H1 (cell line): ENCODE measurements around the gene OLFML2B. TPM values are rescaled to one million over a fixed set of nuclear protein-coding genes. Genes with fewer than 3 reads are reported as not detected.

Experiments
- CTCF ChIA-PET: fragments of 300-600 bp; sonication (Branson Sonifier 250); formaldehyde crosslinking; loops from one replicate; lab custom pipeline; 2021; ENCODE audit not compliant: partially characterized antibody; lab: Charles Lee
- POLR2A ChIA-PET: fragments of 300-600 bp; sonication (Branson Sonifier 250); formaldehyde crosslinking; loops from one replicate; lab custom pipeline; 2021; ENCODE audit warnings: inconsistent platforms; ENCODE audit not compliant: partially characterized antibody; lab: Charles Lee
- DNase-seq, 2 experiments: peaks; one replicate each; pipeline versions ENCODE4 v3.0.0 to v3.0.0-alpha.2; 2010 to 2022; ENCODE audit warnings: low spot score in 2 of 2, low read depth in 1 of 2, mixed read lengths in 1 of 2
- FAIRE-seq: peaks from 2 replicates; lab custom pipeline; 2011; peaks lifted over from hg19 to GRCh38; lab: Jason Lieb, UNC
- H2AFZ ChIP-seq: 2 replicates; pipeline ENCODE4 v1.8.1; 2012; ENCODE audit warnings: low read length, inconsistent platforms
- H2AK5ac ChIP-seq: 2 replicates; pipeline ENCODE4 v1.6.1; 2013; ENCODE audit warnings: low read depth, low read length
- H2BK120ac ChIP-seq: replicated peaks from 2 replicates; pipeline ENCODE3; 2013; ENCODE audit warnings: low read depth, low read length, inconsistent platforms
- H2BK12ac ChIP-seq: 2 replicates; pipeline ENCODE4 v1.6.1; 2013; ENCODE audit warnings: low read depth, low read length
- H2BK15ac ChIP-seq: 2 replicates; pipeline ENCODE4 v1.6.1; 2013; ENCODE audit warnings: low read length
- H2BK20ac ChIP-seq: 2 replicates; pipeline ENCODE4 v1.6.1; 2013; ENCODE audit warnings: low read length
- H2BK5ac ChIP-seq: 2 replicates; pipeline ENCODE4 v1.6.1; 2013; ENCODE audit warnings: low read depth, low read length
- H3K14ac ChIP-seq: 2 replicates; pipeline ENCODE4 v1.6.1; 2013; ENCODE audit warnings: inconsistent platforms; ENCODE audit not compliant: insufficient read length
- H3K18ac ChIP-seq: 2 replicates; pipeline ENCODE4 v1.6.1; 2013; ENCODE audit warnings: low read length; ENCODE audit errors: extremely low read depth
- H3K23ac ChIP-seq: 2 replicates; pipeline ENCODE4 v1.6.1; 2013; ENCODE audit warnings: inconsistent platforms; ENCODE audit not compliant: insufficient read length
- H3K23me2 ChIP-seq: 2 replicates; pipeline ENCODE4 v1.6.1; 2013; ENCODE audit warnings: low read depth, low read length
- H3K27ac ChIP-seq: 2 replicates; pipeline ENCODE4 v1.6.1; 2011; ENCODE audit warnings: low read depth, low read length, inconsistent platforms
- H3K27me3 ChIP-seq, 4 experiments: replicated peaks in 1 of 4; 1 replicate in 1 of 4; 2 replicates in 3 of 4; pipeline versions ENCODE4 v1.6.1 to v1.8.1; 2011 to 2013; ENCODE audit warnings: low read length in 3 of 4, mild to moderate bottlenecking in 3 of 4, inconsistent platforms in 2 of 4, mixed read lengths in 2 of 4, moderate library complexity in 1 of 4; ENCODE audit not compliant: control insufficient read depth in 3 of 4, insufficient read depth in 3 of 4; ENCODE audit errors: extremely low read depth in 1 of 4
- H3K36me3 ChIP-seq, 4 experiments: 2 replicates each; pipeline versions ENCODE4 v1.6.1 to v1.8.1; 2011 to 2013; ENCODE audit warnings: mild to moderate bottlenecking in 4 of 4, low read length in 3 of 4, moderate library complexity in 2 of 4, control low read depth in 1 of 4, inconsistent platforms in 1 of 4; ENCODE audit not compliant: insufficient read depth in 4 of 4, control insufficient read depth in 2 of 4
- H3K4ac ChIP-seq: replicated peaks from 2 replicates; pipeline ENCODE3; 2013; ENCODE audit warnings: low read length, low read depth, mixed read lengths, inconsistent platforms; ENCODE audit not compliant: insufficient read length
- H3K4me1 ChIP-seq, 4 experiments: replicated peaks in 1 of 4; 1 replicate in 1 of 4; 2 replicates in 3 of 4; pipeline versions ENCODE4 v1.6.1 to v1.8.1; 2011 to 2013; ENCODE audit warnings: low read length in 3 of 4, inconsistent platforms in 2 of 4, mixed read lengths in 1 of 4; ENCODE audit not compliant: insufficient read depth in 4 of 4, control insufficient read depth in 3 of 4
- H3K4me2 ChIP-seq, 2 experiments: 2 replicates each; pipeline versions ENCODE4 v1.6.1 to v1.8.1; 2011 to 2013; ENCODE audit warnings: low read depth in 2 of 2, low read length in 2 of 2, control low read depth in 1 of 2, inconsistent platforms in 1 of 2, mild to moderate bottlenecking in 1 of 2; ENCODE audit not compliant: insufficient read depth in 1 of 2
- H3K4me3 ChIP-seq, 4 experiments: fragments of 200-600, 300-600 bp in 1 of 4; sonication (generic), shearing (Covaris generic), sonication (Bioruptor Twin) in 1 of 4; 2 replicates each; pipeline versions ENCODE4 v1.5.1 to v1.8.1; 2011 to 2016; ENCODE audit warnings: low read length in 4 of 4, low read depth in 3 of 4, control low read depth in 2 of 4, inconsistent platforms in 2 of 4, mild to moderate bottlenecking in 2 of 4, mixed read lengths in 1 of 4, moderate library complexity in 1 of 4; ENCODE audit not compliant: insufficient read depth in 2 of 4; ENCODE audit errors: extremely low read depth in 1 of 4
- H3K56ac ChIP-seq: replicated peaks from 2 replicates; pipeline ENCODE3; 2013; ENCODE audit warnings: low read depth, mild to moderate bottlenecking, mixed read lengths, low read length, inconsistent platforms; ENCODE audit not compliant: insufficient read length
- H3K79me1 ChIP-seq: 2 replicates; pipeline ENCODE4 v1.6.1; 2013; ENCODE audit warnings: low read depth, low read length, control low read depth
- H3K79me2 ChIP-seq, 2 experiments: 2 replicates each; pipeline versions ENCODE4 v1.6.1 to v1.8.1; 2012 to 2013; ENCODE audit warnings: low read length in 2 of 2, mild to moderate bottlenecking in 2 of 2, inconsistent platforms in 1 of 2; ENCODE audit not compliant: insufficient read depth in 2 of 2, control insufficient read depth in 1 of 2
- H3K9ac ChIP-seq, 4 experiments: replicated peaks in 1 of 4; 1 replicate in 1 of 4; 2 replicates in 3 of 4; pipeline versions ENCODE4 v1.6.1 to v1.8.1; 2011 to 2013; ENCODE audit warnings: low read depth in 3 of 4, low read length in 3 of 4, control low read depth in 2 of 4, mild to moderate bottlenecking in 2 of 4, moderate library complexity in 2 of 4, inconsistent platforms in 1 of 4; ENCODE audit errors: extremely low read depth in 1 of 4
- H3K9me3 ChIP-seq, 2 experiments: 2 replicates each; pipeline versions ENCODE4 v1.6.1 to v1.8.1; 2012 to 2013; ENCODE audit warnings: mild to moderate bottlenecking in 2 of 2, moderate library complexity in 2 of 2, control low read depth in 1 of 2, inconsistent platforms in 1 of 2, low read depth in 1 of 2, low read length in 1 of 2, mixed read lengths in 1 of 2; ENCODE audit not compliant: insufficient read depth in 2 of 2
- H4K20me1 ChIP-seq, 2 experiments: replicated peaks in 1 of 2; 2 replicates each; pipeline versions ENCODE3 to v1.8.1; 2011 to 2013; ENCODE audit warnings: inconsistent platforms in 2 of 2, low read length in 2 of 2, mild to moderate bottlenecking in 1 of 2; ENCODE audit not compliant: insufficient read depth in 2 of 2, control insufficient read depth in 1 of 2
- H4K5ac ChIP-seq: 2 replicates; pipeline ENCODE4 v1.6.1; 2013; ENCODE audit warnings: low read length, low read depth, mixed read lengths, inconsistent platforms; ENCODE audit not compliant: insufficient read length
- H4K8ac ChIP-seq: 2 replicates; pipeline ENCODE4 v1.8.0; 2013; ENCODE audit warnings: mild to moderate bottlenecking, moderate library complexity, low read length, inconsistent platforms; ENCODE audit not compliant: insufficient read depth; ENCODE audit errors: extremely low read depth
- H4K91ac ChIP-seq: replicated peaks from 2 replicates; pipeline ENCODE3; 2013; ENCODE audit warnings: low read length, mixed read lengths, inconsistent platforms; ENCODE audit not compliant: insufficient read length
- ASH2L ChIP-seq: fragments of 200-600, 300-600 bp; sonication (generic); IDR thresholded peaks from one replicate; pipeline ENCODE4 v1.7.1; 2017; ENCODE audit warnings: low read length
- BRCA1 ChIP-seq: IDR thresholded peaks from 2 replicates; pipeline ENCODE4 v1.6.1; 2012; ENCODE audit warnings: low read depth, low read length, improper control_type of control experiment
- CHD1 ChIP-seq: IDR thresholded peaks from 2 replicates; pipeline ENCODE4 v1.6.1; 2012; ENCODE audit warnings: low read depth, low read length, improper control_type of control experiment
- CTBP2 ChIP-seq: IDR thresholded peaks from 2 replicates; pipeline ENCODE4 v1.7.0; 2011; ENCODE audit warnings: borderline replicate concordance, mild to moderate bottlenecking, moderate library complexity, mixed read lengths, low read length; ENCODE audit not compliant: insufficient read depth, insufficient read length
- KDM5A ChIP-seq: fragments of 200-600 bp; IDR thresholded peaks from 2 replicates; pipeline ENCODE4 v1.7.1; 2012; ENCODE audit warnings: mild to moderate bottlenecking, low read length, inconsistent platforms, mixed read lengths
- MAX ChIP-seq: IDR thresholded peaks from 2 replicates; pipeline ENCODE4 v1.6.1; 2012; ENCODE audit warnings: inconsistent platforms
- RXRA ChIP-seq: IDR thresholded peaks from 2 replicates; pipeline ENCODE4 v1.6.1; 2011; ENCODE audit warnings: low read depth, mild to moderate bottlenecking, low read length, moderate library complexity; ENCODE audit not compliant: insufficient read depth
- TBP ChIP-seq: IDR thresholded peaks from 2 replicates; pipeline ENCODE4 v1.6.1; 2011; ENCODE audit warnings: low read depth, low read length, improper control_type of control experiment
- WGBS, 2 experiments: shearing (Covaris generic) in 1 of 2; methylation state at CpG; one replicate each; pipeline versions ENCODE4 v1.1.6 to v1.1.7; 2013 to 2015; ENCODE audit warnings: low lambda C conversion rate in 2 of 2, mixed read lengths in 2 of 2, inconsistent platforms in 1 of 2, low coverage in 1 of 2, missing lambda C conversion rate in 1 of 2; ENCODE audit not compliant: insufficient replicate concordance in 2 of 2, insufficient coverage in 1 of 2, insufficient read length in 1 of 2; ENCODE audit errors: extremely low coverage in 1 of 2, missing lambda C conversion rate in 1 of 2; 5-methylcytosine and 5-hydroxymethylcytosine counted together
- long read RNA-seq, 2 experiments: library from RNA in 1 of 2; library from capped mRNA in 1 of 2; stranded (forward); transcript quantifications; one replicate each; pipeline ENCODE4 v2.0.0, GENCODE V29; 2021; ENCODE audit warnings: inconsistent platforms in 1 of 2
- polyA minus RNA-seq, 3 experiments: library from RNA; depleted of rRNA, polyadenylated mRNA; stranded (reverse); fragments of >200 nt; gene quantifications; 1 replicate in 2 of 3; 2 replicates in 1 of 3; pipeline ENCODE4 v1.2.3, GENCODE V29; 2011
- polyA plus RNA-seq, 7 experiments: library from polyadenylated mRNA; depleted of rRNA in 3 of 7; stranded (reverse) in 5 of 7; unstranded in 2 of 7; fragments of >200 nt in 5 of 7; fragments of 200-250 nt in 2 of 7; gene quantifications; 1 replicate in 5 of 7; 2 replicates in 1 of 7; 4 replicates in 1 of 7; pipeline versions ENCODE4 v1.2.1 to v1.2.3, GENCODE V29; 2011 to 2013; ENCODE audit warnings: missing spikeins in 2 of 7, mixed read lengths in 2 of 7
- total RNA-seq: library from RNA; stranded (reverse); fragmentation: NEBNext Ultra II Directional; extraction: Animal tissue kit (Norgen Biotek cat#: 25700); gene quantifications from 2 replicates; pipeline ENCODE4 v1.2.1, GENCODE V29; 2021

OLFML2B gene
- total RNA-seq, result 8.4 and 10.4 TPM in 2 replicates
- polyA plus RNA-seq (2011; rRNA removed), result 6.5 and 7.8 TPM in 2 replicates
- 4.4 TPM for polyA plus RNA-seq (2011; cell fraction: cytosol; rRNA removed)
- polyA plus RNA-seq (2011; cell fraction: nucleus; rRNA removed), result 8.2 TPM
- polyA plus RNA-seq (2012, experiment 1 of 2), result 8.7 to 11.2 TPM (median 10.2 TPM) in 4 replicates
- polyA plus RNA-seq (2012, experiment 2 of 2), result 5.0 TPM
- 17.4 TPM for polyA plus RNA-seq (2013, experiment 1 of 2)
- 14.7 TPM for polyA plus RNA-seq (2013, experiment 2 of 2)
- polyA minus RNA-seq (2011; rRNA and poly(A)+ RNA removed), result 4.4 and 10.8 TPM in 2 replicates
- polyA minus RNA-seq (2011; cell fraction: cytosol; rRNA and poly(A)+ RNA removed), result 4.8 TPM
- 3.3 TPM for polyA minus RNA-seq (2011; cell fraction: nucleus; rRNA and poly(A)+ RNA removed)
- long read RNA-seq, experiment 1, partial matches to known transcripts, result 4 of 7 reads
- long read RNA-seq, experiment 1, other reads (novel, unspliced or antisense), result 3 of 7 reads
- long read RNA-seq, experiment 2, partial matches to known transcripts, result 0 of 2 reads
- long read RNA-seq, experiment 2, other reads (novel, unspliced or antisense), result 2 of 2 reads

GRCh38 chr1:162023547-162024501 is at the start of gene OLFML2B:
Gene OLFML2B, minus strand, starts transcription at chr1:162023869. Its CDS starts 439 bp downstream, at chr1:162023430.
- Histone ChIP-seq H2AFZ (peak within 1 kb of the TSS; percentile 86), H3K27ac (no peak within 1 kb of the TSS), H4K91ac (peak within 1 kb of the TSS; percentile 45), H3K14ac (no peak within 1 kb of the TSS), H3K23me2 (peaks cover 10% of the 10 kb centered on the region), H3K79me2 (no peaks in the 10 kb centered on the region), H3K4me2 (peak within 1 kb of the TSS; percentile 74 to 83), H3K18ac (peak within 1 kb of the TSS; percentile 83), H3K23ac (no peak within 1 kb of the TSS), H3K4ac (no peak within 1 kb of the TSS), H3K79me1 (no peaks in the 10 kb centered on the region), H4K20me1 (peaks cover 0 to 3% of the 10 kb centered on the region in 2 experiments), H3K27me3 (peaks cover 1 to 30% (median 23%) of the 10 kb centered on the region in 4 experiments), H3K56ac (no peak within 1 kb of the TSS), H4K5ac (no peak within 1 kb of the TSS), H3K4me1 (peaks cover 4 to 11% (median 8%) of the 10 kb centered on the region in 4 experiments), H3K9ac (peak within 1 kb of the TSS in 2 of 4 experiments; percentile 3 to 25; a peak in 4 of 7 replicates), H3K4me3 (peak within 1 kb of the TSS; percentile 59 to 81 (median 68)), H2BK15ac (peak within 1 kb of the TSS; percentile 75; the same call in 1 of the 2 replicates), H2BK120ac (no peak within 1 kb of the TSS), H3K9me3 (no peaks in the 10 kb centered on the region), H4K8ac (peak within 1 kb of the TSS; percentile 91), H2AK5ac (no peak within 1 kb of the TSS), H2BK12ac (peak within 1 kb of the TSS; percentile 80; the same call in 1 of the 2 replicates), H3K36me3 (no peaks in the 10 kb centered on the region), H2BK5ac (no peak within 1 kb of the TSS; the same call in 1 of the 2 replicates), H2BK20ac (no peak within 1 kb of the TSS)
- 3% methylated on average over 77 of the region's 85 CpGs; no CpG with 5 or more reads in 1 of the 2 experiments for WGBS, 2 experiments
- peak; percentile 13 to 88 for DNase-seq
- CTCF ChIA-PET, result interaction anchor here (0.7 to 2.7 kb wide), 15 partner anchors 9 to 334 kb away, joined by 3 to 22 read pairs (median 5); no protein-coding TSS in a partner anchor
- FAIRE-seq, result no peak
- POLR2A ChIA-PET, result interaction anchor here (0.9 to 1.8 kb wide), 5 partner anchors 10 to 109 kb away, joined by 3 to 5 read pairs (median 3); no protein-coding TSS in a partner anchor
- no peak for TF ChIP-seq CHD1
- no peak for TF ChIP-seq BRCA1
- TF ChIP-seq CTBP2, result no peak
- TF ChIP-seq ASH2L, result peak; percentile 95
- no peak for TF ChIP-seq MAX
- no peak for TF ChIP-seq KDM5A
- no peak for TF ChIP-seq RXRA
- peak; percentile 5; the same call in 1 of the 2 replicates for TF ChIP-seq TBP
